HEK293 (cell line): ENCODE measurements around the gene ALG12.

ENCODE experiments used
- CTCF ChIA-PET: fragments of 350-600 bp; formaldehyde crosslinking; extraction: SDS; loops from one replicate; lab custom pipeline; 2021; ENCODE audit warnings: antibody characterized with exemption; lab: Yijun Ruan, JAX
- POLR2A ChIA-PET: fragments of 300-600 bp; formaldehyde crosslinking; extraction: SDS; loops from one replicate; lab custom pipeline; 2020; ENCODE audit warnings: antibody characterized with exemption, inconsistent platforms; lab: Yijun Ruan, JAX
- H3K27ac ChIP-seq: fragments of 200-500 bp; sonication (Bioruptor generic); 2 replicates; pipeline ENCODE4 v1.5.1; 2014; ENCODE audit warnings: low read depth, low read length, control low read depth, inconsistent platforms; ENCODE audit errors: extremely low read depth
- H3K36me3 ChIP-seq, 2 experiments: fragments of 200-500 bp in 1 of 2; sonication (Bioruptor generic) in 1 of 2; 1 replicate in 1 of 2; 2 replicates in 1 of 2; pipeline ENCODE4 v1.5.1; 2014 to 2017; ENCODE audit warnings: inconsistent platforms in 2 of 2, low read length in 2 of 2; ENCODE audit not compliant: control insufficient read depth in 2 of 2, insufficient read depth in 1 of 2
- H3K4me1 ChIP-seq: fragments of 200-500 bp; sonication (Bioruptor generic); 2 replicates; pipeline ENCODE4 v1.5.1; 2014; ENCODE audit warnings: mild to moderate bottlenecking, low read length, inconsistent platforms; ENCODE audit not compliant: control insufficient read depth, insufficient read depth
- H3K4me3 ChIP-seq: 2 replicates; pipeline ENCODE4 v1.5.1; 2011; ENCODE audit warnings: low read depth, mild to moderate bottlenecking, control low read depth, low read length, moderate library complexity
- H3K9me3 ChIP-seq: fragments of 200-500 bp; sonication (Bioruptor generic); 2 replicates; pipeline ENCODE4 v1.5.1; 2014; ENCODE audit warnings: low read depth, low read length, inconsistent platforms; ENCODE audit not compliant: control insufficient read depth, insufficient read depth
- GLIS2 ChIP-seq: fragments of 450-650 bp; formaldehyde crosslinking; IDR thresholded peaks from 2 replicates; pipeline ENCODE4 v1.5.1; 2016; ENCODE audit warnings: missing biosample characterization, missing genetic modification characterization
- KLF10 ChIP-seq: fragments of 450-650 bp; IDR thresholded peaks from 2 replicates; pipeline ENCODE4 v1.5.1; 2018; ENCODE audit warnings: missing biosample characterization, mild to moderate bottlenecking, missing genetic modification characterization
- SALL2 ChIP-seq: fragments of 450-650 bp; formaldehyde crosslinking; IDR thresholded peaks from 2 replicates; pipeline ENCODE4 v1.5.0; 2017; ENCODE audit warnings: missing biosample characterization, mild to moderate bottlenecking, missing genetic modification characterization, borderline replicate concordance
- ZBTB49 ChIP-seq: fragments of 450-650 bp; formaldehyde crosslinking; IDR thresholded peaks from 2 replicates; pipeline ENCODE4 v1.5.1; 2016; ENCODE audit warnings: missing biosample characterization, missing genetic modification characterization, low read depth
- ZFHX2 ChIP-seq: fragments of 450-650 bp; formaldehyde crosslinking; conservative IDR thresholded peaks from 2 replicates; pipeline ENCODE4 v1.5.1; 2016; ENCODE audit warnings: missing biosample characterization, missing genetic modification characterization
- ZNF10 ChIP-seq: fragments of 450-650 bp; formaldehyde crosslinking; IDR thresholded peaks from 2 replicates; pipeline ENCODE4 v1.5.1; 2017; ENCODE audit warnings: missing biosample characterization, missing genetic modification characterization
- ZNF19 ChIP-seq: fragments of 450-650 bp; formaldehyde crosslinking; IDR thresholded peaks from 2 replicates; pipeline ENCODE4; 2016; ENCODE audit warnings: missing biosample characterization, missing genetic modification characterization, low read depth
- ZNF221 ChIP-seq: fragments of 450-650 bp; formaldehyde crosslinking; IDR thresholded peaks from 2 replicates; pipeline ENCODE4 v1.5.1; 2017; ENCODE audit warnings: missing biosample characterization, missing genetic modification characterization, borderline replicate concordance
- ZNF274 ChIP-seq, 2 experiments: fragments of 200-500 bp in 1 of 2; fragments of 450-650 bp in 1 of 2; sonication (Bioruptor generic) in 1 of 2; formaldehyde crosslinking in 1 of 2; IDR thresholded peaks; 2 replicates each; pipeline versions ENCODE4 v1.5.1 to v1.6.1; 2014 to 2016; ENCODE audit warnings: borderline replicate concordance in 1 of 2, inconsistent platforms in 1 of 2, low read length in 1 of 2, missing biosample characterization in 1 of 2, missing genetic modification characterization in 1 of 2
- ZNF391 ChIP-seq: fragments of 450-650 bp; formaldehyde crosslinking; IDR thresholded peaks from 2 replicates; pipeline ENCODE4 v1.5.1; 2016; ENCODE audit warnings: low read depth, missing biosample characterization, missing genetic modification characterization, borderline replicate concordance
- ZNF394 ChIP-seq: fragments of 450-650 bp; formaldehyde crosslinking; IDR thresholded peaks from 2 replicates; pipeline ENCODE4 v1.5.1; 2016; ENCODE audit warnings: missing biosample characterization, missing genetic modification characterization, mild to moderate bottlenecking, moderate library complexity, borderline replicate concordance
- ZNF530 ChIP-seq: fragments of 450-650 bp; formaldehyde crosslinking; IDR thresholded peaks from 2 replicates; pipeline ENCODE4 v1.5.1; 2016; ENCODE audit warnings: low read depth, missing biosample characterization, missing genetic modification characterization
- ZNF555 ChIP-seq: fragments of 450-650 bp; formaldehyde crosslinking; conservative IDR thresholded peaks from 2 replicates; pipeline ENCODE4 v1.5.1; 2017; ENCODE audit warnings: missing biosample characterization, mild to moderate bottlenecking, missing genetic modification characterization, inconsistent platforms
- ZNF654 ChIP-seq: fragments of 450-650 bp; formaldehyde crosslinking; IDR thresholded peaks from 2 replicates; pipeline ENCODE4 v1.5.1; 2016; ENCODE audit warnings: low read depth, missing biosample characterization, missing genetic modification characterization
- ZSCAN4 ChIP-seq: fragments of 450-650 bp; formaldehyde crosslinking; IDR thresholded peaks from 2 replicates; pipeline ENCODE4 v1.5.1; 2017; ENCODE audit warnings: missing biosample characterization, missing genetic modification characterization
- TF ChIP-seq, protein P1 (sequence below): fragments of 450-650 bp; formaldehyde crosslinking; IDR thresholded peaks from 2 replicates; pipeline ENCODE4 v1.5.1; 2016; ENCODE audit warnings: missing biosample characterization, missing genetic modification characterization

Gene ALG12

DNA sequence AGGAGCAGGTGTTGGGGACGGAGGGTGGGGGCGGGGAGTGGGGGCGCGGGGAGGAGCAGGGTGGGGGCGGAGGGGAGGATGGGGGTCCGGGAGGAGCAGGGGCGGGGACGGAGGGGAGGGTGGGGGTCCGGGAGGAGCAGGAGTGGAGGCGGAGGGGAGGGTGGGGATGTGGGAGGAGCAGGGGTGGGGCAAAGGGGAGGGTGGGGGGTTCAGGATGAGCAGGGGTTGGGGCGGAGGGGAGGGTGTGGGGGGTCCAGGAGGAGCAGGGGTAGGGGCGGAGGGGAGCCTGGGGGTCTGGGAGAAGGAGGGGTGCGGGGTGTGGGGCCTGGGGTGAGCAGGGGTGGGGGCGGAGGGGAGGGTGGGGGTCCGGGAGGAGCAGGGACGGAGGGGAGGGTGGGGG is 17.3 kb upstream of the ALG12 start:
- POLR2A ChIA-PET: interaction anchor here (0.6 to 1.4 kb wide), 2 partner anchors 25 to 95 kb away, joined by 3 to 7 read pairs; partner anchors contain the start of gene PIM3
- TF ChIP-seq ZNF391 (tag by site-specific recombination) (no peak), GLIS2 (tag by site-specific recombination) (no peak), ZNF654 (no peak), ZNF394 (no peak), KLF10 (tag by site-specific recombination) (no peak), ZNF19 (tag by site-specific recombination) (no peak), ZNF555 (tag by site-specific recombination) (no peak), ZSCAN4 (no peak), ZNF221 (tag by site-specific recombination) (no peak), ZNF530 (tag by site-specific recombination) (no peak), ZBTB49 (tag by site-specific recombination) (no peak), ZNF274 (IDR thresholded peaks at IDR 0.05; ENCODE audit: low read length) (no peak), ZNF274 (tag by site-specific recombination; IDR thresholded peaks at IDR 0.05; ENCODE audit: borderline replicate concordance) (no peak), SALL2 (tag by site-specific recombination) (no peak)
- TF ChIP-seq, protein P1, sequence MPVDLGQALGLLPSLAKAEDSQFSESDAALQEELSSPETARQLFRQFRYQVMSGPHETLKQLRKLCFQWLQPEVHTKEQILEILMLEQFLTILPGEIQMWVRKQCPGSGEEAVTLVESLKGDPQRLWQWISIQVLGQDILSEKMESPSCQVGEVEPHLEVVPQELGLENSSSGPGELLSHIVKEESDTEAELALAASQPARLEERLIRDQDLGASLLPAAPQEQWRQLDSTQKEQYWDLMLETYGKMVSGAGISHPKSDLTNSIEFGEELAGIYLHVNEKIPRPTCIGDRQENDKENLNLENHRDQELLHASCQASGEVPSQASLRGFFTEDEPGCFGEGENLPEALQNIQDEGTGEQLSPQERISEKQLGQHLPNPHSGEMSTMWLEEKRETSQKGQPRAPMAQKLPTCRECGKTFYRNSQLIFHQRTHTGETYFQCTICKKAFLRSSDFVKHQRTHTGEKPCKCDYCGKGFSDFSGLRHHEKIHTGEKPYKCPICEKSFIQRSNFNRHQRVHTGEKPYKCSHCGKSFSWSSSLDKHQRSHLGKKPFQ: no peak
- TF ChIP-seq, all 188 proteins: peak for 0
- H3K36me3 ChIP-seq: no peaks in the 10 kb centered on the region
- no peak overlapping the region for H3K27ac ChIP-seq
- CTCF ChIA-PET: interaction anchor here (0.8 to 1.4 kb wide), 2 partner anchors 95 to 96 kb away, joined by 3 to 9 read pairs; no protein-coding TSS in a partner anchor
- no peak overlapping the region for H3K4me3 ChIP-seq
- peaks cover 7% of the 10 kb centered on the region for H3K4me1 ChIP-seq
- no peaks in the 10 kb centered on the region for H3K9me3 ChIP-seq

- no peak for TF ChIP-seq ZNF10
- TF ChIP-seq GLIS2 (tag by site-specific recombination): 0 out of 2 replicates have a peak, but pooled peaks have one; percentile 1
- TF ChIP-seq ZFHX2 (tag by site-specific recombination): 0 out of 2 replicates have a peak, but pooled peaks have one; percentile 15
- peaks cover 7% of the 10 kb centered on the region for H3K4me1 ChIP-seq
- no peaks in the 10 kb centered on the region for H3K9me3 ChIP-seq
- H3K36me3 ChIP-seq: no peaks in the 10 kb centered on the region
- ChIA-PET POLR2A (interaction anchor here (0.6 kb wide), 1 partner anchor 95 kb away, joined by 3 read pairs; no protein-coding TSS in a partner anchor), CTCF (no interaction called here)
- no peak overlapping the region for H3K27ac ChIP-seq
- no peak overlapping the region for H3K4me3 ChIP-seq
These were observed 16.8 kb upstream of the ALG12 start for GRCh38 chr22:49934891-49935557.
